H9 (cell line): Measurements from ENCODE around the gene DCUN1D4. TPM values are rescaled to one million over a fixed set of nuclear protein-coding genes. Genes with fewer than 3 reads are reported as not detected.

ENCODE experiments used
- DNase-seq: peaks from one replicate; pipeline ENCODE4 v3.0.0-alpha.2; 2017
- H2AFZ ChIP-seq: one replicate; pipeline ENCODE4 v1.6.1; 2013; ENCODE audit warnings: mild to moderate bottlenecking, low read length, control low read depth, moderate library complexity
- H2AK5ac ChIP-seq: 2 replicates; pipeline ENCODE4 v1.6.1; 2013; ENCODE audit warnings: low read length, control low read depth, mixed read lengths; ENCODE audit not compliant: insufficient read length
- H2BK120ac ChIP-seq: one replicate; pipeline ENCODE4 v1.6.1; 2013; ENCODE audit warnings: low read depth, mild to moderate bottlenecking, low read length, control low read depth, inconsistent platforms; ENCODE audit not compliant: poor library complexity, severe bottlenecking
- H2BK12ac ChIP-seq: 2 replicates; pipeline ENCODE4 v1.6.1; 2013; ENCODE audit warnings: low read length, control low read depth, mixed read lengths, low read depth; ENCODE audit not compliant: insufficient read length
- H2BK15ac ChIP-seq: 2 replicates; pipeline ENCODE4 v1.6.1; 2013; ENCODE audit warnings: low read depth, low read length, control low read depth
- H2BK20ac ChIP-seq: one replicate; pipeline ENCODE4 v1.6.1; 2013; ENCODE audit warnings: low read depth, mild to moderate bottlenecking, low read length, control low read depth, inconsistent platforms; ENCODE audit not compliant: poor library complexity, severe bottlenecking
- H2BK5ac ChIP-seq: 2 replicates; pipeline ENCODE4 v1.6.1; 2013; ENCODE audit warnings: low read length, control low read depth, mixed read lengths; ENCODE audit not compliant: insufficient read length
- H3K14ac ChIP-seq: 2 replicates; pipeline ENCODE4 v1.6.1; 2013; ENCODE audit warnings: low read length, control low read depth; ENCODE audit not compliant: insufficient read depth
- H3K18ac ChIP-seq: 2 replicates; pipeline ENCODE4 v1.6.1; 2013; ENCODE audit warnings: low read depth, mild to moderate bottlenecking, mixed read lengths, low read length, control low read depth; ENCODE audit not compliant: insufficient read length
- H3K23ac ChIP-seq: 2 replicates; pipeline ENCODE4 v1.6.1; 2013; ENCODE audit warnings: low read length, control low read depth, mixed read lengths, low read depth; ENCODE audit not compliant: insufficient read length
- H3K23me2 ChIP-seq: 2 replicates; pipeline ENCODE4 v1.6.1; 2013; ENCODE audit warnings: low read depth, mild to moderate bottlenecking, mixed read lengths, low read length, control low read depth; ENCODE audit not compliant: insufficient read length, poor library complexity, severe bottlenecking
- H3K27ac ChIP-seq: 2 replicates; pipeline ENCODE4 v1.5.1; 2013; ENCODE audit warnings: low read length, control low read depth, mixed read lengths, low read depth; ENCODE audit not compliant: insufficient read length
- H3K27me3 ChIP-seq: 2 replicates; pipeline ENCODE4 v1.6.1; 2013; ENCODE audit warnings: low read length, control low read depth, inconsistent platforms; ENCODE audit not compliant: insufficient read depth
- H3K4ac ChIP-seq: 2 replicates; pipeline ENCODE4 v1.6.1; 2013; ENCODE audit warnings: low read depth, mild to moderate bottlenecking, control low read depth, inconsistent platforms, low read length, moderate library complexity
- H3K4me1 ChIP-seq: 2 replicates; pipeline ENCODE4 v1.6.1; 2013; ENCODE audit warnings: low read length, control low read depth, inconsistent platforms; ENCODE audit not compliant: insufficient read depth
- H3K4me2 ChIP-seq: 2 replicates; pipeline ENCODE4 v1.6.1; 2013; ENCODE audit warnings: low read length, control low read depth, mixed read lengths; ENCODE audit not compliant: insufficient read length, insufficient read depth
- H3K56ac ChIP-seq: 2 replicates; pipeline ENCODE4 v1.6.1; 2013; ENCODE audit warnings: low read depth, mild to moderate bottlenecking, mixed read lengths, low read length, control low read depth; ENCODE audit not compliant: insufficient read length
- H3K79me1 ChIP-seq: 2 replicates; pipeline ENCODE4 v1.6.1; 2013; ENCODE audit warnings: low read depth, mild to moderate bottlenecking, moderate library complexity, low read length, control low read depth, inconsistent platforms; ENCODE audit not compliant: insufficient read depth, poor library complexity, severe bottlenecking
- H3K79me2 ChIP-seq: 2 replicates; pipeline ENCODE4 v1.6.1; 2013; ENCODE audit warnings: low read length, control low read depth, inconsistent platforms; ENCODE audit not compliant: insufficient read depth
- H3K9ac ChIP-seq: 2 replicates; pipeline ENCODE4 v1.6.1; 2013; ENCODE audit warnings: low read length, control low read depth, mixed read lengths; ENCODE audit not compliant: insufficient read length; ENCODE audit errors: extremely low read depth
- H3K9me3 ChIP-seq: one replicate; pipeline ENCODE4 v1.6.1; 2013; ENCODE audit warnings: low read depth, low read length, inconsistent platforms; ENCODE audit not compliant: control insufficient read depth
- H3T11ph ChIP-seq: one replicate; pipeline ENCODE4 v1.6.1; 2013; ENCODE audit warnings: mild to moderate bottlenecking, low read length, control low read depth, inconsistent platforms
- H4K20me1 ChIP-seq: one replicate; pipeline ENCODE4 v1.6.1; 2013; ENCODE audit not compliant: control insufficient read depth, insufficient read length, insufficient read depth
- H4K5ac ChIP-seq: 2 replicates; pipeline ENCODE4 v1.6.1; 2013; ENCODE audit warnings: low read depth, mild to moderate bottlenecking, mixed read lengths, low read length, control low read depth; ENCODE audit not compliant: insufficient read length
- H4K8ac ChIP-seq: replicated peaks from 2 replicates; pipeline ENCODE4 v1.6.1; 2013; ENCODE audit warnings: low read length, control low read depth, mixed read lengths, low read depth; ENCODE audit not compliant: insufficient read length
- H4K91ac ChIP-seq: 2 replicates; pipeline ENCODE4 v1.6.1; 2013; ENCODE audit warnings: low read depth, mild to moderate bottlenecking, moderate library complexity, mixed read lengths, low read length, control low read depth; ENCODE audit not compliant: insufficient read length
- H3K27ac Mint-ChIP-seq, 3 experiments: 2 replicates in 2 of 3; 3 replicates in 1 of 3; pipeline ENCODE4 v1.8.0; 2020 to 2021; ENCODE audit warnings: mixed read lengths in 3 of 3, mild to moderate bottlenecking in 1 of 3, moderate library complexity in 1 of 3
- H3K27me3 Mint-ChIP-seq: 2 replicates; pipeline ENCODE4 v1.8.0; 2021; ENCODE audit warnings: low read depth, mild to moderate bottlenecking, moderate library complexity, mixed read lengths
- H3K36me3 Mint-ChIP-seq, 3 experiments: 2 replicates in 2 of 3; 3 replicates in 1 of 3; pipeline ENCODE4 v1.8.0; 2020 to 2021; ENCODE audit warnings: low read depth in 3 of 3, mixed read lengths in 3 of 3; ENCODE audit not compliant: insufficient read depth in 1 of 3
- H3K4me1 Mint-ChIP-seq, 2 experiments: 2 replicates each; pipeline ENCODE4 v1.8.0; 2020; ENCODE audit warnings: mixed read lengths in 2 of 2
- H3K4me3 Mint-ChIP-seq, 2 experiments: 2 replicates in 1 of 2; 3 replicates in 1 of 2; pipeline ENCODE4 v1.8.0; 2020 to 2021; ENCODE audit warnings: mild to moderate bottlenecking in 2 of 2, mixed read lengths in 2 of 2, moderate library complexity in 1 of 2
- H3K9me3 Mint-ChIP-seq, 2 experiments: 2 replicates in 1 of 2; 3 replicates in 1 of 2; pipeline ENCODE4 v1.8.0; 2020; ENCODE audit warnings: mild to moderate bottlenecking in 2 of 2, mixed read lengths in 2 of 2, moderate library complexity in 1 of 2
- CTCF ChIP-seq: fragments of 200-600 bp; sonication (generic); conservative IDR thresholded peaks from 3 replicates; pipeline ENCODE4 v1.8.0; 2021; ENCODE audit warnings: antibody characterized with exemption, mild to moderate bottlenecking
- total RNA-seq: library from RNA; stranded (reverse); gene quantifications from 2 replicates; pipeline ENCODE4 v1.2.1, GENCODE V29; 2021

The DCUN1D4 gene
- total RNA-seq, 1 experiment from 2014 or later: 46.7 TPM

GRCh38 chr4:51931461-51931860, 88.5 kb downstream of the DCUN1D4 start:
- Mint-ChIP-seq H3K4me3 (no peak overlapping the region), H3K27me3 (peaks cover 1% of the 10 kb centered on the region), H3K4me1 (no peaks in the 10 kb centered on the region), H3K27ac (no peak overlapping the region), H3K36me3 (no peaks in the 10 kb centered on the region), H3K9me3 (peaks cover 0 to 21% of the 10 kb centered on the region in 2 experiments; a peak in 3 of 5 replicates)
- H2BK20ac ChIP-seq: no peak overlapping the region
- H2BK12ac ChIP-seq: no peak overlapping the region
- no peak overlapping the region for H3K9ac ChIP-seq
- H3K79me2 ChIP-seq: no peaks in the 10 kb centered on the region
- no peaks in the 10 kb centered on the region for H3K23me2 ChIP-seq
- no peak for TF ChIP-seq CTCF
- no peak for DNase-seq
- H2AFZ ChIP-seq: no peak overlapping the region
- no peak overlapping the region for H4K5ac ChIP-seq
- no peaks in the 10 kb centered on the region for H3K27me3 ChIP-seq
- no peak overlapping the region for H3T11ph ChIP-seq
- H3K27ac ChIP-seq: no peak overlapping the region
- H2BK120ac ChIP-seq: no peak overlapping the region
- H3K14ac ChIP-seq: no peak overlapping the region
- H3K4me1 ChIP-seq: no peaks in the 10 kb centered on the region
- no peak overlapping the region for H3K4ac ChIP-seq
- no peak overlapping the region for H3K4me2 ChIP-seq
- no peaks in the 10 kb centered on the region for H4K20me1 ChIP-seq
- H2AK5ac ChIP-seq: no peak overlapping the region
- H3K9me3 ChIP-seq: no peaks in the 10 kb centered on the region
- no peak overlapping the region for H4K8ac ChIP-seq
- no peak overlapping the region for H2BK15ac ChIP-seq
- no peak overlapping the region for H4K91ac ChIP-seq
- H3K79me1 ChIP-seq: no peaks in the 10 kb centered on the region
- H2BK5ac ChIP-seq: no peak overlapping the region
- no peak overlapping the region for H3K23ac ChIP-seq
- no peak overlapping the region for H3K56ac ChIP-seq
- H3K18ac ChIP-seq: no peak overlapping the region
